Loucy (cell line): ENCODE data around the gene PLXNA4.

Source experiments
- CTCF ChIP-seq: fragments of 200-600 bp; sonication (generic); conservative IDR thresholded peaks from 2 replicates; pipeline ENCODE4 v1.5.1; 2014; ENCODE audit warnings: mild to moderate bottlenecking, antibody characterized with exemption, low read length
- EZH2phosphoT487 ChIP-seq: fragments of 200-600 bp; IDR thresholded peaks from 2 replicates; pipeline ENCODE4 v1.6.1; 2018; ENCODE audit warnings: antibody characterized with exemption, mild to moderate bottlenecking, moderate library complexity, borderline replicate concordance

- TF ChIP-seq CTCF (no peak), EZH2phosphoT487 (no peak)
Measured at GRCh38 chr7:132429181-132429580, 147.1 kb downstream of the PLXNA4 start.
